Brain microvascular endothelial cell (primary cell): ENCODE measurements around the gene PPP4R3B.

Experiments
- DNase-seq: peaks from one replicate; pipeline ENCODE4 v3.0.0-alpha.2; 2020
- H3K27ac ChIP-seq: fragments of 250-450 bp; sonication (Bioruptor Pico); 2 replicates; pipeline ENCODE4 v1.5.1; 2020; ENCODE audit warnings: mild to moderate bottlenecking, moderate library complexity
- H3K27me3 ChIP-seq: fragments of 250-450 bp; sonication (Bioruptor Pico); replicated peaks from 2 replicates; pipeline ENCODE4 v1.5.1; 2020; ENCODE audit warnings: mild to moderate bottlenecking
- H3K36me3 ChIP-seq: fragments of 250-450 bp; sonication (Bioruptor Pico); replicated peaks from 2 replicates; pipeline ENCODE4 v1.5.1; 2020; ENCODE audit warnings: mild to moderate bottlenecking
- H3K4me3 ChIP-seq: 2 replicates; pipeline ENCODE4 v1.5.1; 2011; ENCODE audit warnings: low read depth, mild to moderate bottlenecking, control low read depth, low read length, moderate library complexity
- CTCF ChIP-seq: IDR thresholded peaks from 2 replicates; pipeline ENCODE4 v1.5.1; 2011; ENCODE audit warnings: low read depth, mild to moderate bottlenecking, moderate library complexity, low read length, control low read depth, inconsistent platforms; ENCODE audit errors: missing control alignments
- in situ Hi-C: cut with HindIII; loops from 2 replicates; pipeline ENCODE4 v1.10.0; 2017; ENCODE audit warnings: low sequenced_read_pairs, low pct_ligation_motif_present

PPP4R3B gene

GRCh38 chr2:55627915-55628314, 10.5 kb upstream of the PPP4R3B start:
- in situ Hi-C loops, result no loop called here
- Histone ChIP-seq H3K4me3 (no peak overlapping the region), H3K27me3 (no peaks in the 10 kb centered on the region), H3K27ac (no peak overlapping the region), H3K36me3 (peaks cover 2% of the 10 kb centered on the region)
- no peak for TF ChIP-seq CTCF
- DNase-seq, result no peak

GRCh38 chr2:55621802-55622201, 4.4 kb upstream of the PPP4R3B start:
- no peak for DNase-seq
- Histone ChIP-seq H3K36me3 (peaks cover 2% of the 10 kb centered on the region), H3K27ac (no peak overlapping the region), H3K4me3 (no peak overlapping the region), H3K27me3 (no peaks in the 10 kb centered on the region)
- in situ Hi-C loops, result no loop called here
- no peak for TF ChIP-seq CTCF

GRCh38 chr2:55620123-55620779, 2.8 kb upstream of the PPP4R3B start:
- in situ Hi-C loops, result no loop called here
- Histone ChIP-seq H3K36me3 (peaks cover 2% of the 10 kb centered on the region), H3K27me3 (no peaks in the 10 kb centered on the region), H3K4me3 (no peak overlapping the region), H3K27ac (no peak overlapping the region)
- peak; percentile 61 for TF ChIP-seq CTCF
- no peak for DNase-seq

- no peak for TF ChIP-seq CTCF
- Histone ChIP-seq H3K4me3 (peak overlapping the region; percentile 93), H3K27me3 (no peaks in the 10 kb centered on the region), H3K27ac (peak overlapping the region; percentile 89), H3K36me3 (peaks cover 2% of the 10 kb centered on the region)
- DNase-seq, result peak; percentile 43
- in situ Hi-C loops, result no loop called here
Observed at GRCh38 chr2:55618275-55619055, 1.0 kb upstream of the PPP4R3B start.

GRCh38 chr2:55618025-55618274, 528 bp upstream of the PPP4R3B start:
- no peak for TF ChIP-seq CTCF
- Histone ChIP-seq H3K27me3 (no peaks in the 10 kb centered on the region), H3K36me3 (peaks cover 2% of the 10 kb centered on the region), H3K27ac (peak overlapping the region; percentile 89), H3K4me3 (peak overlapping the region; percentile 93)
- in situ Hi-C loops, result no loop called here
- no peak for DNase-seq
